OCI-LY7 (cell line): ENCODE measurements around the gene FNDC3B. TPM values are rescaled to one million over a fixed set of nuclear protein-coding genes. Genes with fewer than 3 reads are reported as not detected.

Source experiments
- BruUV-seq: library from RNA; stranded (reverse); fragments of 400-500 nt; replicated peaks from 2 replicates; lab custom pipeline; 2021; lab: Mats Ljungman, UMichigan
- CTCF ChIA-PET: fragments of 300-600 bp; sonication (Branson Sonifier 250); formaldehyde crosslinking; loops from one replicate; lab custom pipeline; 2022; ENCODE audit warnings: antibody characterized with exemption; ENCODE audit not compliant: unreplicated experiment; lab: Charles Lee
- POLR2A ChIA-PET: fragments of 300-600 bp; sonication (Branson Sonifier 250); formaldehyde crosslinking; loops from one replicate; lab custom pipeline; 2022; ENCODE audit warnings: antibody characterized with exemption; lab: Charles Lee
- DNase-seq: peaks from one replicate; pipeline ENCODE4 v3.0.0-alpha.2; 2015; ENCODE audit warnings: low spot score
- H2AFZ ChIP-seq: fragments of 200-600 bp; sonication (generic), shearing (Covaris generic); 2 replicates; pipeline ENCODE4 v1.6.1; 2014; ENCODE audit warnings: mild to moderate bottlenecking, antibody characterized with exemption, low read length, moderate library complexity
- H3K27ac ChIP-seq: fragments of 200-600 bp; sonication (generic); 2 replicates; pipeline ENCODE4 v1.5.1; 2014; ENCODE audit warnings: mixed run types, low read depth, mild to moderate bottlenecking, moderate library complexity, low read length, inconsistent platforms; ENCODE audit not compliant: poor library complexity, severe bottlenecking
- H3K36me3 ChIP-seq: fragments of 200-600 bp; sonication (generic); 2 replicates; pipeline ENCODE4 v1.6.1; 2014; ENCODE audit warnings: mild to moderate bottlenecking, antibody characterized with exemption, low read length, moderate library complexity, mixed read lengths; ENCODE audit not compliant: insufficient read depth
- H3K4me1 ChIP-seq: fragments of 200-600 bp; sonication (generic); 2 replicates; pipeline ENCODE4 v1.5.1; 2014; ENCODE audit warnings: mild to moderate bottlenecking, low read length; ENCODE audit not compliant: insufficient read depth, poor library complexity, severe bottlenecking
- H3K4me2 ChIP-seq: fragments of 200-600 bp; sonication (generic); 2 replicates; pipeline ENCODE4 v1.6.1; 2014; ENCODE audit warnings: mild to moderate bottlenecking, low read length
- H3K4me3 ChIP-seq: fragments of 200-600 bp; sonication (generic); 2 replicates; pipeline ENCODE4 v1.5.1; 2014; ENCODE audit warnings: mild to moderate bottlenecking, low read depth, low read length; ENCODE audit not compliant: poor library complexity, severe bottlenecking
- H3K79me2 ChIP-seq: fragments of 200-600 bp; sonication (generic); 2 replicates; pipeline ENCODE4 v1.6.1; 2016; ENCODE audit warnings: low read depth, mild to moderate bottlenecking, low read length, moderate library complexity, mixed read lengths; ENCODE audit not compliant: insufficient read depth
- H3K9me2 ChIP-seq: fragments of 200-600 bp; sonication (generic); 2 replicates; pipeline ENCODE4 v1.6.1; 2016; ENCODE audit warnings: mild to moderate bottlenecking, low read length, mixed read lengths; ENCODE audit not compliant: insufficient read depth
- H3K9me3 ChIP-seq: fragments of 200-600 bp; sonication (generic); 2 replicates; pipeline ENCODE4 v1.6.1; 2014; ENCODE audit warnings: mild to moderate bottlenecking, mixed run types, low read length, mixed read lengths
- H4K20me1 ChIP-seq: fragments of 200-600 bp; sonication (generic); 2 replicates; pipeline ENCODE4 v1.6.1; 2014; ENCODE audit warnings: mild to moderate bottlenecking, antibody characterized with exemption, low read length, moderate library complexity, mixed read lengths; ENCODE audit not compliant: insufficient read depth
- EZH2phosphoT487 ChIP-seq: fragments of 200-600 bp; sonication (generic); IDR thresholded peaks from 2 replicates; pipeline ENCODE4 v1.6.1; 2018; ENCODE audit warnings: low read depth, borderline replicate concordance, mild to moderate bottlenecking, mixed run types, antibody characterized with exemption, low read length, moderate library complexity, mixed read lengths
- intact Hi-C: fragments of 100-400 bp; cut with micrococcal nuclease; formaldehyde crosslinking; loops from one replicate; pipeline ENCODE4 v1.10.0; 2022; ENCODE audit not compliant: unreplicated experiment
- total RNA-seq, 2 experiments: library from RNA; depleted of rRNA in 1 of 2; stranded (reverse); fragments of >200 nt in 1 of 2; shearing (Covaris generic) in 1 of 2; gene quantifications; 2 replicates each; pipeline ENCODE4 v1.2.3, GENCODE V29; 2014 to 2022
- TF ChIP-seq, protein P1 (sequence below): fragments of 200-600 bp; sonication (generic); conservative IDR thresholded peaks from 2 replicates; pipeline ENCODE4 v1.5.1; 2014; ENCODE audit warnings: mild to moderate bottlenecking, antibody characterized with exemption, low read length, moderate library complexity, mixed read lengths

Gene FNDC3B
- total RNA-seq, 2 experiments from 2014 or later = 23.3 to 28.5 TPM

DNA sequence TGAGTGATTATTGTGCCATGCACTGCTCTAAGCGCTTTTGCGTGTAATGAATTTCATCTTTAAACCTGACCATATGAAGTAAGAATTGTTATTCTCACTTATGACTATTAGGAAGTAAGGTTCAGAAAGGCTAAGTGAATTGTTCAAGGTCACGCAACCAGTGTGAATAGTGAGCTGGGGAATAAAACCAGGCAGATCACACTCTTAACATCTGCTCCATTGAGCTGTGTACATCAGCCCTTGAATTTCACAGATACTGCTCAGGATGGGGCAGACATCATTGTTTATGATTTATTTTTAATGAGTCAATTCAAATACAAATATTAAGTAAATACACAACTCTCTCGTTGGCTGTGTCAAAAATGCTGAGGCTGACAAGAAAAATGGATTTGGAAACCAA is 184.5 kb downstream of the FNDC3B start:
- POLR2A ChIA-PET = interaction anchor here (0.9 kb wide), 1 partner anchor 17 kb away, joined by 3 read pairs; no protein-coding TSS in a partner anchor
- no peaks in the 10 kb centered on the region for H3K79me2 ChIP-seq
- no peaks in the 10 kb centered on the region for H4K20me1 ChIP-seq

DNA sequence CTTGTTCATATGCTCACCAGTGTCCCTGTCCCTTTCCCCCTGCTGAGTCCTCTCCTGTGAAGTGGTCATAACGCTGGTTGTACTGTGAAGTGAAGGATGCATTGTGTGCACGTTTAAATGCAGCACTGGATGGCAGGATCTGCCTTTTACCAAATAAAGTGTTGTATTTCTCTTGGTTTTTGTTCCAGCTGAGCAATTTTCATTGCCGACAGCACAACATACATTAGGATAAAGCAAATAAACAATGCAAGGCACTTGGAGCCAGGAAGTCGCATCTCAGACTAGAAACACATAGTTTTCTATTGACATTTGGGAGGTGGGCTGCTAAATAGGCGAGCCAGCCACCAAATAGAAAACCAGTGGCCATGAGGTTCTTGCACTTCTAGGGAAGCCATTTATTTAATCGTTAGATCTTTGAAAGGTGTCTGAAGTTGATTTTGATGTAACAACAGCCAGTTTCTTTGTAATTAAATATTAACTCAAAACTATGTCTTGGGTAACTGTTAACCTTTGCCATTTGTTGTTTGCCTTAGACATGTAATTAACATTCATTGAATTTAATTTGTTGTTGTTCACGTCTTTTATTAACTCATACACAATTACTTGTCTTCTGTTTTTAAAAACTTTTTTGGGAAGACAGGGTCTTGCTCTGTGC is 185.3 kb downstream of the FNDC3B start:
- no peaks in the 10 kb centered on the region for H3K9me3 ChIP-seq
- ChIA-PET POLR2A (no interaction called here), CTCF (no interaction called here)
- H3K79me2 ChIP-seq = no peaks in the 10 kb centered on the region
- intact Hi-C loops = no loop called here
- TF ChIP-seq, protein P1, sequence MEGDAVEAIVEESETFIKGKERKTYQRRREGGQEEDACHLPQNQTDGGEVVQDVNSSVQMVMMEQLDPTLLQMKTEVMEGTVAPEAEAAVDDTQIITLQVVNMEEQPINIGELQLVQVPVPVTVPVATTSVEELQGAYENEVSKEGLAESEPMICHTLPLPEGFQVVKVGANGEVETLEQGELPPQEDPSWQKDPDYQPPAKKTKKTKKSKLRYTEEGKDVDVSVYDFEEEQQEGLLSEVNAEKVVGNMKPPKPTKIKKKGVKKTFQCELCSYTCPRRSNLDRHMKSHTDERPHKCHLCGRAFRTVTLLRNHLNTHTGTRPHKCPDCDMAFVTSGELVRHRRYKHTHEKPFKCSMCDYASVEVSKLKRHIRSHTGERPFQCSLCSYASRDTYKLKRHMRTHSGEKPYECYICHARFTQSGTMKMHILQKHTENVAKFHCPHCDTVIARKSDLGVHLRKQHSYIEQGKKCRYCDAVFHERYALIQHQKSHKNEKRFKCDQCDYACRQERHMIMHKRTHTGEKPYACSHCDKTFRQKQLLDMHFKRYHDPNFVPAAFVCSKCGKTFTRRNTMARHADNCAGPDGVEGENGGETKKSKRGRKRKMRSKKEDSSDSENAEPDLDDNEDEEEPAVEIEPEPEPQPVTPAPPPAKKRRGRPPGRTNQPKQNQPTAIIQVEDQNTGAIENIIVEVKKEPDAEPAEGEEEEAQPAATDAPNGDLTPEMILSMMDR = no peak
- no peak for TF ChIP-seq EZH2phosphoT487
- BruUV-seq = no TSS peak
- H3K36me3 ChIP-seq = no peaks in the 10 kb centered on the region
- H3K4me2 ChIP-seq = no peak overlapping the region
- no peaks in the 10 kb centered on the region for H3K9me2 ChIP-seq
- H3K4me3 ChIP-seq = no peak overlapping the region
- no peak overlapping the region for H2AFZ ChIP-seq
- H3K4me1 ChIP-seq = no peaks in the 10 kb centered on the region
- no peak overlapping the region for H3K27ac ChIP-seq
- DNase-seq = no peak
- no peaks in the 10 kb centered on the region for H4K20me1 ChIP-seq

More for the DNA sequence above, 184.5 kb downstream of the FNDC3B start:
- no peak overlapping the region for H3K4me3 ChIP-seq
- intact Hi-C loops = no loop called here
- BruUV-seq = no TSS peak
- no peaks in the 10 kb centered on the region for H3K9me3 ChIP-seq
- no peak for TF ChIP-seq EZH2phosphoT487
- TF ChIP-seq, protein P1 = no peak
- H2AFZ ChIP-seq = no peak overlapping the region
- H3K4me1 ChIP-seq = no peaks in the 10 kb centered on the region
- CTCF ChIA-PET = no interaction called here
- DNase-seq = no peak
- H3K9me2 ChIP-seq = no peaks in the 10 kb centered on the region
- H3K27ac ChIP-seq = no peak overlapping the region
- no peaks in the 10 kb centered on the region for H3K36me3 ChIP-seq
- H3K4me2 ChIP-seq = no peak overlapping the region

DNA sequence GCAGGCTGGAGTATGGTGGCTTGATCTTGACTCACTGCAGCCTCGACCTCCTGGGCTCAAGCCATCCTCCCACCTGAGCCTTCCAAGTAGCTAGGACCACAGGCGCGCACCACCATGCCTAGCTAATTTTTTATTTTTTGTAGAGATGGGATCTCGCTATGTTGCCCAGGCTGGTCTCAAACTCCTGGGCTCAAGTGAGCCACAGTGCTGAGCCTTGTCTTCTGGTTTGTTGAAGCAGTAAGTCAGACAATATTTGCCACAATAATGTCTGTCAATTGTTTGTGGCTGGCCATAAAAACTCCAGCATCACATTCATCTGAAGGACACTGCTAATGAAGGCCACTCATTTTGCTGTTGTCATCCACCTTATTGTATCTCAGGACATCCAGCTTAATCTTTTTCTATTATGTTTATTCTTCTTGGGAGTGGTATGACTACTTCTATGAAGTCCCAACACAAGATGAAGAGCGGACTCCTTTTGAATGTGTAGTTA is 185.9 kb downstream of the FNDC3B start:
- Histone ChIP-seq H3K4me2 (no peak overlapping the region), H3K36me3 (no peaks in the 10 kb centered on the region), H2AFZ (no peak overlapping the region), H3K9me2 (no peaks in the 10 kb centered on the region), H3K79me2 (no peaks in the 10 kb centered on the region), H3K9me3 (no peaks in the 10 kb centered on the region), H4K20me1 (no peaks in the 10 kb centered on the region), H3K4me3 (no peak overlapping the region), H3K4me1 (no peaks in the 10 kb centered on the region), H3K27ac (no peak overlapping the region)
- POLR2A ChIA-PET = no interaction called here
- no TSS peak for BruUV-seq
- CTCF ChIA-PET = no interaction called here
- no peak for DNase-seq
- intact Hi-C loops = no loop called here
- TF ChIP-seq, protein P1 = no peak
- no peak for TF ChIP-seq EZH2phosphoT487
